Activated CD4-positive, alpha-beta memory T cell treated with anti-CD3 and anti-CD28 coated beads for 36 hours (primary cell): ENCODE measurements around the gene ASIC3. TPM values are rescaled to one million over a fixed set of nuclear protein-coding genes. Genes with fewer than 3 reads are reported as not detected.

Experiments
- CTCF ChIA-PET: fragments of 350-600 bp; sonication (Branson Sonifier 250); formaldehyde crosslinking; loops from one replicate; lab custom pipeline; 2021; ENCODE audit warnings: antibody characterized with exemption, inconsistent platforms; lab: Charles Lee
- POLR2A ChIA-PET: fragments of 350-600 bp; sonication (Branson Sonifier 250); formaldehyde crosslinking; loops from one replicate; lab custom pipeline; 2021; ENCODE audit warnings: antibody characterized with exemption; lab: Charles Lee
- DNase-seq: peaks from one replicate; pipeline ENCODE4 v3.0.0-alpha.2; 2020
- H3K27ac Mint-ChIP-seq: one replicate; pipeline ENCODE4 v1.8.0; 2021; ENCODE audit warnings: mixed read lengths
- H3K27me3 Mint-ChIP-seq: one replicate; pipeline ENCODE4 v1.8.0; 2021; ENCODE audit warnings: mixed read lengths
- H3K36me3 Mint-ChIP-seq: one replicate; pipeline ENCODE4 v1.8.0; 2021; ENCODE audit warnings: mixed read lengths
- H3K4me1 Mint-ChIP-seq: one replicate; pipeline ENCODE4 v1.8.0; 2021; ENCODE audit warnings: low read depth, mixed read lengths
- H3K4me3 Mint-ChIP-seq: one replicate; pipeline ENCODE4 v1.8.0; 2021; ENCODE audit warnings: mild to moderate bottlenecking, mixed read lengths
- H3K9me3 Mint-ChIP-seq: one replicate; pipeline ENCODE4 v1.8.0; 2021; ENCODE audit warnings: mixed read lengths
- intact Hi-C: fragments of 100-400 bp; cut with micrococcal nuclease; formaldehyde crosslinking; loops from one replicate; pipeline ENCODE4 v1.15.1; 2023
- total RNA-seq, 2 experiments: library from RNA; stranded (reverse); gene quantifications; one replicate each; pipeline ENCODE4 v1.2.3, GENCODE V29; 2021

The ASIC3 gene
- total RNA-seq = 1 to 10 TPM; 5.3 to 7.6 TPM

DNA sequence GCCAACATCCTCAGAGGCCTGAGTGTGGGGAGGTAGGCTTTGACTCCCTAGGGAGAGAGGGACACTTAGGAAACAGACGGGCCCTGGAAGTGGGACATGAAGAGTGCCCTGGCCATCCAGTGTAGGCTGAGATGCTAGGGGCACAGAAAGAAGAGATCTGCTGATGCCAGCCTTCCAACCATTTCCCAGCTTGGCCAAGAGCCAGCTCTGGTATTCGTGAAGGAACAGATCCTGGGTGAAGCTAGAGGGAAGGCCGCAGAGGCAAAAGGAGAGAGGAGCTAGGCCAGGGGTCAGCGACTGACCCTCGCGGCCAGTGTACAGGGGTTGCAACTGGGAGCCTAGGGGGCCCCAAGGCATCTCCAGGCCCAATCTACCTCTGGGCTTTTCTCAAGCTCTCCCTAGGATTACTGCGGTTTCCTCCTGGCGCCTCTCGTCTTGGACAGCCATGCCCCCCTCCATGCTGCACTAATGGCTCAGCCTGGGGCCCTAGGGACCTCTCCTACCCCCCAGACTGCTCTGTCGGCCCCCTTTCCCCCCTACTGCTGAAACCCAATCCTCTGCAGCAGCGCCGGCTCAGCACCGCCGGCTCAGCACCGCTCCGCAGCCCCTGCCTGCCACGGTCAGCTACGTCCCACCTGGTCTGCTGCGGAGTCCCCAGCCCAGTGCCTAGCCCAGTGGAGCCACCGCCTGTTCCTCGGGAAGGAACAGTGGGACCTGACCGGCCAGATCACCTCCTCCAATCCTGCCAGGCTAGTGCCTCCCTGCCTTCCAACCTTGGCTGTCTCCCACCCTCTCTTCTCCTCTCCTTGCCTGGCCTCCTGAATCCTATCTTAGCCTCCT lies at the start of gene ASIC3:
Gene ASIC3, plus strand, starts transcription at position 556 of the 840 bp plus-strand sequence. CDS start 355 bp downstream, outside the sequence.
- Mint-ChIP-seq H3K4me3 (no peak within 1 kb of the TSS), H3K4me1 (peaks cover 5% of the 10 kb centered on the region), H3K9me3 (no peaks in the 10 kb centered on the region), H3K27ac (no peak within 1 kb of the TSS), H3K27me3 (no peaks in the 10 kb centered on the region), H3K36me3 (peaks cover 7% of the 10 kb centered on the region)
- CTCF ChIA-PET = no interaction called here
- POLR2A ChIA-PET = interaction anchor here (0.9 kb wide), 1 partner anchor 9 kb away, joined by 3 read pairs; no protein-coding TSS in a partner anchor
- intact Hi-C loops = no loop called here
- no peak for DNase-seq

DNA sequence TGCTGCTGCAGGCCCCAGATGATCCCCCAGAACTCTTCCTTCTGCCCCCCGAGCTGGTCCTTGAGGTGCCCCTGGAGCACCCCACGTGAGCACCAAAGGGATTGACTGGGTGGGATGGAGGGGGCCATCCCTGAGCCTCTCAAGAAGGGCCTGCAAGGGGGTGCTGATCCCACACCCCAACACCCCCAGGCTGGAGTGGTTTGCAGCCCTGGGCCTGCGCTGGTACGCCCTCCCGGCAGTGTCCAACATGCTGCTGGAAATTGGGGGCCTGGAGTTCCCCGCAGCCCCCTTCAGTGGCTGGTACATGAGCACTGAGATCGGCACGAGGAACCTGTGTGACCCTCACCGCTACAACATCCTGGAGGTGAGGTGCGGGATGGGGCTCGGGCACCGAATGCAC lies 49.3 kb upstream of the ASIC3 start:
- H3K4me1 Mint-ChIP-seq = peaks cover 33% of the 10 kb centered on the region
- DNase-seq = no peak
- H3K9me3 Mint-ChIP-seq = no peaks in the 10 kb centered on the region
- POLR2A ChIA-PET = no interaction called here
- intact Hi-C loops = no loop called here
- no peaks in the 10 kb centered on the region for H3K36me3 Mint-ChIP-seq
- CTCF ChIA-PET = interaction anchor here (0.9 kb wide), 1 partner anchor 13 kb away, joined by 3 read pairs; no protein-coding TSS in a partner anchor
- H3K27me3 Mint-ChIP-seq = no peaks in the 10 kb centered on the region
- no peak overlapping the region for H3K4me3 Mint-ChIP-seq
- H3K27ac Mint-ChIP-seq = no peak overlapping the region

DNA sequence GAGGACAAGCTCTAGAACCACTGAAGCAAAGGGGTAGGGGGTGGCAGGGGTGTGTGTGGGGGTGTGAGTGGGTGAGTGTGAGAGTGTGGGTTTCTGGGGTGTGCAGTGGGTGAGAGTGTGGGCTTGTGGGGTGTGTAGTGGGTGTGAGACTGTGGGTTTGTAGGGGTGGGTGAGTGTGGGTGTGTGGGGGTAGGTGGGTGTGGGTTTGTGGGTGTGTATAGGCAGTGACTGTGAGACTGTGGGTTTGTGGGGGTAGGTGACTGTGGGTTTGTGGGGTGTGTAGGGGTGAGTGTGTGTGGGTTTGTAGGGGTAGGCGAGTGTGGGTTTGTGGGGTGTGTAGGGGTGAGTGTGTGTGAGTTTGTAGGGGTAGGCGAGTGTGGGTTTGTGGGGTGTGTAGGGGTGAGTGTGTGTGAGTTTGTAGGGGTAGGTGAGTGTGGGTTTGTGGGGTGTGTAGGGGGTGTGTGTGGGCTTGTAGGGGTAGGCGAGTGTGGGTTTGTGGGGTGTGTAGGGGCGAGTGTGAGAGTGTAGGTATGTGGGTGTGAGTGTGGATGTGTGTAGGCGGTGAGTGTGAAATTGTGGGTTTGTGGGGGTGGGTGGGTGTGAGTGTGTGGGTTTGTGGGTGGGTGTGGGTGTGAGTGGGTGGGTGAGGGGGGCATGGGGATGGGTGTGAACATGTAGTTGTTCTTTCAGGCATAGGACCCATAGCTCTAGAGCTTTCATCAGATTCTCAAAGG lies 48.7 kb upstream of the ASIC3 start:
- no peak overlapping the region for H3K4me3 Mint-ChIP-seq
- H3K4me1 Mint-ChIP-seq = peaks cover 29% of the 10 kb centered on the region
- no peak overlapping the region for H3K27ac Mint-ChIP-seq
- H3K27me3 Mint-ChIP-seq = no peaks in the 10 kb centered on the region
- no peak for DNase-seq
- ChIA-PET CTCF (no interaction called here), POLR2A (no interaction called here)
- intact Hi-C loops = no loop called here
- no peaks in the 10 kb centered on the region for H3K36me3 Mint-ChIP-seq
- no peaks in the 10 kb centered on the region for H3K9me3 Mint-ChIP-seq

DNA sequence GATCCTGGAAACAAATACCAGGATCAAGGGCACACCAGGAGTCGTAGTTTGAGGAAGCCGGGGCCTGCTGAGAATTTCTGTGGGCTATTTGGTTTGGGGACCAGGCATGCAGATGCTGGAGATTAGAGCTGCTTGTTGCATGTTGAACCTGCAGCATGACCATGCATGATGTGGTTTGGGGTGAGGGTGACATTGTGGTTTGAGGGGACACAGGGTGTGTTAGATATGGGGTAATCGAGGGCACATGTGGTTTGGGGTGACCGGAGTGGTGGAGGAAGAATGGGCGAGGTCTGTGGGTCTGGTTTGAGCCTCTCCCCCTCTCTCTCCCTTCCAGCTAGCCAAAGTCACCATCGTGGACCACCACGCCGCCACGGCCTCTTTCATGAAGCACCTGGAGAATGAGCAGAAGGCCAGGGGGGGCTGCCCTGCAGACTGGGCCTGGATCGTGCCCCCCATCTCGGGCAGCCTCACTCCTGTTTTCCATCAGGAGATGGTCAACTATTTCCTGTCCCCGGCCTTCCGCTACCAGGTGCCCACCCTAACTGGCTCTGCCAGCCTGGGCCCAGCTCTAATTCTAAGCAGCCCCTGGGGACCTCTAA lies 47.3 kb upstream of the ASIC3 start:
- POLR2A ChIA-PET = no interaction called here
- intact Hi-C loops = no loop called here
- CTCF ChIA-PET = interaction anchor here (0.8 kb wide), 1 partner anchor 15 kb away, joined by 3 read pairs; no protein-coding TSS in a partner anchor
- H3K27ac Mint-ChIP-seq = no peak overlapping the region
- H3K4me1 Mint-ChIP-seq = peaks cover 23% of the 10 kb centered on the region
- no peak overlapping the region for H3K4me3 Mint-ChIP-seq
- no peaks in the 10 kb centered on the region for H3K9me3 Mint-ChIP-seq
- no peaks in the 10 kb centered on the region for H3K27me3 Mint-ChIP-seq
- DNase-seq = no peak
- H3K36me3 Mint-ChIP-seq = no peaks in the 10 kb centered on the region

DNA sequence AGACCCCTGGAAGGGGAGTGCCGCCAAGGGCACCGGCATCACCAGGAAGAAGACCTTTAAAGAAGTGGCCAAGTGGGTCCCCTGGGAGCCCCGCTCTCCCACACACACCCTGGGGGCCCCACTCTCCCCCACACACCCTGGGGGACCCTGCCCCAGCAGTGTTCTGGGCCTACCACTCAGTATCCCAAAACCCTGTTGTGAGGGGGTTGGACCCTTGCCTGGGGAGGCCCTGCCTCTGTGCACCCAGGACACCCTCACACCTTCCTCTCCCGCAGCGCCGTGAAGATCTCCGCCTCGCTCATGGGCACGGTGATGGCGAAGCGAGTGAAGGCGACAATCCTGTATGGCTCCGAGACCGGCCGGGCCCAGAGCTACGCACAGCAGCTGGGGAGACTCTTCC lies 46.8 kb upstream of the ASIC3 start:
- no peak for DNase-seq
- CTCF ChIA-PET = interaction anchor here (0.8 kb wide), 1 partner anchor 15 kb away, joined by 3 read pairs; no protein-coding TSS in a partner anchor
- H3K9me3 Mint-ChIP-seq = no peaks in the 10 kb centered on the region
- no peak overlapping the region for H3K4me3 Mint-ChIP-seq
- intact Hi-C loops = no loop called here
- H3K27ac Mint-ChIP-seq = no peak overlapping the region
- POLR2A ChIA-PET = no interaction called here
- no peaks in the 10 kb centered on the region for H3K27me3 Mint-ChIP-seq
- no peaks in the 10 kb centered on the region for H3K36me3 Mint-ChIP-seq
- H3K4me1 Mint-ChIP-seq = peaks cover 20% of the 10 kb centered on the region

DNA sequence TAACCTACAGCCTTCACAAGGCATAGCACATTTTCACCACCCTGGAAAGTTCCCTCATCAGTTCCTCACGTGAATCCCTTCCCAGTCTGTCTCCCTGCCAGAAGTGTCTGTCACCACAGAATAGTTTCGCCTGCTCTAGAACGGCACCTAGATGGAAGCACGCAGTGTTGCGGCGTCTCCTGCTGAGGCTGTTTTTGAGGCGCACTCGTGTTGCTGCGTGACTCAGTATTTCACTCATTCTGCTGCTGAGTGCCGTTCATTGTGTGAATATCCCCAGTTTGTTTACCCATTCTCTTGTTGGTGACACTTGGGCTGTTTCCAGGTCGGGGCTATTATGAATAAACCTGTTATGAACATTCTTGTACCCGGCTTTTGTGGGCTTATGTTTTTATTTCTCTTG lies 44.8 kb upstream of the ASIC3 start:
- no peak for DNase-seq
- no peaks in the 10 kb centered on the region for H3K9me3 Mint-ChIP-seq
- H3K27me3 Mint-ChIP-seq = no peaks in the 10 kb centered on the region
- CTCF ChIA-PET = interaction anchor here (1.3 kb wide), 1 partner anchor 18 kb away, joined by 8 read pairs; no protein-coding TSS in a partner anchor
- peaks cover 18% of the 10 kb centered on the region for H3K4me1 Mint-ChIP-seq
- no peaks in the 10 kb centered on the region for H3K36me3 Mint-ChIP-seq
- intact Hi-C loops = no loop called here
- no peak overlapping the region for H3K27ac Mint-ChIP-seq
- POLR2A ChIA-PET = no interaction called here
- no peak overlapping the region for H3K4me3 Mint-ChIP-seq

DNA sequence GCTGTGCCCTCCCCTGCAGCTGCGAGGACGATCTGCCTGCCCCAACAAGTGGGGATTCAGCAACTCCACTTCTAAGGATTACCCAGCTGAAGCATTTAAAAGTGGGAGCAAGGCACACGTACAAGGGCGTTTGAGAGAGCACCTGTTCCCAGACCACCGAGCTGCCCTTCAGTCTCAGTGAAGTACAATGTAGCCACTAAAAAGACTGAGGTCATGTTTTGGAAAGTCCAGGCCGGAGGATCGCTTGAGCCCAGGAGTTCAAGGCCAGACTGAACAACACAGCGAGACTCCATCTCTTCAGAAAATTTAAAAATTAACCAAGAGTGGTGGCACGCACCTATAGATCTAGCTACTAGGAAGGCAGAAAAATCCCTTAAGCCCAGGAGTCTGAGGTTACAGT lies 42.8 kb upstream of the ASIC3 start:
- H3K36me3 Mint-ChIP-seq = no peaks in the 10 kb centered on the region
- ChIA-PET CTCF (interaction anchor here (0.7 to 6.8 kb wide), 4 partner anchors 12 to 105 kb away, joined by 3 to 78 read pairs (median 20); no protein-coding TSS in a partner anchor), POLR2A (no interaction called here)
- H3K27me3 Mint-ChIP-seq = no peaks in the 10 kb centered on the region
- no peaks in the 10 kb centered on the region for H3K9me3 Mint-ChIP-seq
- no peak overlapping the region for H3K27ac Mint-ChIP-seq
- H3K4me1 Mint-ChIP-seq = peaks cover 31% of the 10 kb centered on the region
- H3K4me3 Mint-ChIP-seq = no peak overlapping the region
- no peak for DNase-seq
- intact Hi-C loops = no loop called here

DNA sequence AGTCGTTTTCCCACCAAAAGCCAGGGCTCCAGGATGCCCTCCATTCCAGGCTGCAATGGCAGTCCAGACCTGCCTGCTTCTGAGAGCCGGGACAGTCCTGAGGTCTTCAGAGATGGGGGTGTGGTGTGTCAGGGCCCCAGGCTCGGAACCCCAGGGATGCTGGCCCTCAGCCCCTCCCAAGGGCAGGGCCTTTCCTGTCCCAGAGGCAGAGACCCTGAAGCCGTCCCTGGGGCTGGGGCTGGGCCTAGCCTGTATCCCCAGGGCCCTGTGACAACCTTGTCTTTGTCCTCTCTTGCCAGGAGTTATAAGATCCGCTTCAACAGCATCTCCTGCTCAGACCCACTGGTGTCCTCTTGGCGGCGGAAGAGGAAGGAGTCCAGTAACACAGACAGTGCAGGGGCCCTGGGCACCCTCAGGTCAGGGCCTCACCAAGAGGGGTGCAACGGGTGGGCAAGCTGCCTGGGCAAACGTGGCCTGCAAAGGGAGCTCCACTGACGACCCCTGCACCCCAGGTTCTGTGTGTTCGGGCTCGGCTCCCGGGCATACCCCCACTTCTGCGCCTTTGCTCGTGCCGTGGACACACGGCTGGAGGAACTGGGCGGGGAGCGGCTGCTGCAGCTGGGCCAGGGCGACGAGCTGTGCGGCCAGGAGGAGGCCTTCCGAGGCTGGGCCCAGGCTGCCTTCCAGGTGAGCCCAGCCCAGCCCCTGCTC lies 41.6 kb upstream of the ASIC3 start:
- Mint-ChIP-seq H3K36me3 (no peaks in the 10 kb centered on the region), H3K4me1 (peaks cover 41% of the 10 kb centered on the region), H3K9me3 (no peaks in the 10 kb centered on the region), H3K27me3 (no peaks in the 10 kb centered on the region), H3K27ac (no peak overlapping the region), H3K4me3 (no peak overlapping the region)
- ChIA-PET CTCF (interaction anchor here (0.7 to 6.8 kb wide), 7 partner anchors 11 to 109 kb away, joined by 3 to 78 read pairs (median 17); no protein-coding TSS in a partner anchor), POLR2A (interaction anchor here (1.5 kb wide), 1 partner anchor 12 kb away, joined by 7 read pairs; no protein-coding TSS in a partner anchor)
- no peak for DNase-seq
- intact Hi-C loops = no loop called here

DNA sequence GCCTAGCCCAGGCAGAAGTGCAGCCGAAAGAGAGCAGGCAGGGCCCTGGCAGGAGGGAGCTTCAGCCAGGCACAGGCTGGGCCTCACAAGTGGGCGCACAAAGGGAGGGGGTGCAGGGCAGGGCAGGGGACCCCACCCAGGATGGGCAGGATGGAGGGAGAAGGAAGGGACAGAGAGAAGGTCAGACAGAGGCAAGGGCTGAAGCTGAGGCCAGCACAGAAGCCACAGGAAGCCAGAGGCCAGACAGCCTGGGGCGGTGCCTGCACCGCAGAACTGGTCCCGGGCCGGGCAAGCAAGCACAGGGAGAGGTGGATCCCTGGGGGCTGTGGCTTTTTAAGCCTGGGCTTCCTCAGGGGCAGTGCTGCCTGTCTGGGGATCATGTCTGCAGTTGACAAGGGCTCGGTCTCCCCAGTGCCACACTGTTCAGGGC lies 40.8 kb upstream of the ASIC3 start:
- H3K27ac Mint-ChIP-seq = peak overlapping the region; percentile 82
- intact Hi-C loops = no loop called here
- H3K27me3 Mint-ChIP-seq = no peaks in the 10 kb centered on the region
- CTCF ChIA-PET = interaction anchor here (0.7 to 6.8 kb wide), 10 partner anchors 11 to 109 kb away, joined by 3 to 78 read pairs (median 16); partner anchors contain the start of gene ABCB8
- no peak for DNase-seq
- H3K4me1 Mint-ChIP-seq = peaks cover 48% of the 10 kb centered on the region
- peak overlapping the region; percentile 71 for H3K4me3 Mint-ChIP-seq
- no peaks in the 10 kb centered on the region for H3K9me3 Mint-ChIP-seq
- POLR2A ChIA-PET = interaction anchor here (1.5 to 1.7 kb wide), 2 partner anchors 10 to 11 kb away, joined by 5 to 7 read pairs; no protein-coding TSS in a partner anchor
- no peaks in the 10 kb centered on the region for H3K36me3 Mint-ChIP-seq

DNA sequence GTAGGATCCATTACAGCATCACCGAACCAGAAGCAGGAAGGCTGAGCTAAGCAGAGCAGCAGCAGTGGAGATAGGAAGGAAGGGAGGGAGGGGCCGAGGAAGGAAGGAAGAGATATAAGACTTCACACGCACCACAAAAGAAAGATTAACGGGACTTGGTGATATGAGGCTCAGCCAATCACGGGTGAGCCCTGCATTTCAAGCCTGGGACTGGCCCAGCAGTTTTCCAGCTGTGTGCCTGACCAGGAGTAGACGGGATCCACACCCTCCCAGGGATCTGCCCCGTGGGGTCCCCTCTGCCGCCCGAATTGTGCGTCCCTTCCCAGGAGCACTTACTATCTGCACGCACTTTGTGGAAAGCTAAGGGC lies 40.2 kb upstream of the ASIC3 start:
- intact Hi-C loops = loop anchor here (2.0 kb wide), 1 partner anchor 13 kb away; no protein-coding TSS in a partner anchor
- peaks cover 55% of the 10 kb centered on the region for H3K4me1 Mint-ChIP-seq
- peak overlapping the region; percentile 71 for H3K4me3 Mint-ChIP-seq
- ChIA-PET POLR2A (interaction anchor here (1.0 to 1.7 kb wide), 3 partner anchors 10 to 114 kb away, joined by 3 to 7 read pairs (median 5); no protein-coding TSS in a partner anchor), CTCF (interaction anchor here (0.6 to 6.8 kb wide), 14 partner anchors 10 to 269 kb away, joined by 3 to 78 read pairs (median 6); partner anchors contain the start of gene ABCB8)
- DNase-seq = no peak
- peak overlapping the region; percentile 82 for H3K27ac Mint-ChIP-seq
- H3K36me3 Mint-ChIP-seq = no peaks in the 10 kb centered on the region
- H3K9me3 Mint-ChIP-seq = no peaks in the 10 kb centered on the region
- no peaks in the 10 kb centered on the region for H3K27me3 Mint-ChIP-seq
